ENCODE data around the gene MAML2.

MAML2 gene

DNA sequence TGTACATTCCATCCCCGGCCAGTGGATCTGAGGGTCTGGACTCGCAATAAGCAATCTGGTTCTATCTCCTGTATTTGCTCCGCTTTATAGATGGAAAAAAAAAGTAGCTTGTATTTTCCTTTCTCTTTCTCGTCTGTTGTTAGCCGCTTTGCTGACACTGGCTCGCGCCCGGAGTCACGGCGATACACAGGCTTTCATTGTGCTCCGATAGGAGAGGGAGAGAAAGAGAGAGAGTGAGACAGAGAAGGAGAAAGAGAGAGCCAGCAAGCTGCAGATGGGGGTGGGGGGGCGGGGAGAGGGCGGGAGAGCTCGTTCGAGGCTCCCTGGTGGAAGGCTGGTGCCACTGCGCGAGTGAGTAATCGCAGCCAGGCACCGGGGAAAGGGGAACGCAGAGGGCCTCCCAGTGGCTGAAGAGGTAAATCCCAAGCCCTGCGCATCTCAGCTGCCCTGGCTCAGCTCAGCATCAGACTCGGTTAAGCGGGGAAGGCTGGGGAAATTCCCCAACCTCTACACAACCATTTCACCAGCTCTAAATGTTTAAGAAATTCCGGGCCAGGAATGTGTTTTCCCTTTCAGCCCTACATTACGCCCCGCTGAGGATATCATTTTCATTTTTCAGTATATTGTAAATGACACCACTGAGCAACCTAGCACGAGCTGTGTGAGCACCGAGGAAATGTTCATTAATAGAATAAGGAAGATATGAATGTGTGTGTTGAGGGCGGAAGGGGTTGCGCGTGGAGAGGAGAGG, at the start of gene MAML2:
Gene MAML2 (minus strand): TSS at position 235 of the 751 bp plus-strand sequence. CDS start 1,300 bp downstream, outside the sequence.
- peak; percentile 89 for DNase-seq

- no peak for DNase-seq
Observed at GRCh38 chr11:96391698-96392307, 48.8 kb upstream of the MAML2 start.

- no peak for DNase-seq
Observed at GRCh38 chr11:96390488-96390792, 47.4 kb upstream of the MAML2 start.

DNA sequence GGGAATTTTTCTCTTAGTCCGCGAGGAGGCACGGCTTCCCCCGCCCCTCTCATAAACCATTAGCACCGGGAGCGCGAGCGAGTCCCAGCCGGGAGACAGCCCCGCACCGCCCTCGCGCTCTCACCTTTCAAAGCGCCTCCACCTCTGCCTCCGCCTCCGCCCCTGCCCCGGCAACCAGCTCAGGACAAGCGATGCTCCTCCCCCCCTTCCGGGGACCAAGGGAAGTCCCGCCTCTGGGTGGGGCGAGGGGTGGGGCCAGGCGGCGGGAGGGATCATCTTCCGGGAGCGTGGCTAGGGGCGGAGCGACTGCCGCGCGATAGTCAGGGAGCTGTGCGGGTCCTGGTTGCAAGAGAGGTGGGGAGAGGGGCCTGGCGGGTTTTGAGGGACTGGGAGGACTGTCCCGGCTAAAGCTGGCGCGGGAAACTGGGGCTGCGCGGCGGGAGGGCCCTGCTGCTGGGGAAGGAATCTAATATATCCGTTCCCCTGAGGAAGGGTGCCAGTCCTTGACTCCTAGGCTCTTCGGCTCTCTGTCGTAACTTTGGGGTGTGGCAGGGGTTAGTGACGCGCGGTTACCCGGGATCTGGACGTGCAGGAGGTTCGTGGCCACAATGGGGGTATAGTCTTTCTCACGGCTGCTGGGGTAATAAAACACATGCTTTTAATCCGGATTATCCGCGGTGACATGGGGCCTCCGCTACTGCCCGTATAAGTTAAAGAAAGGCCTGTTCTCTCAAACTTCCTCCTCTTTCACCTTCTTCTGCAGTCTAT, 46.9 kb upstream of the MAML2 start, which contains the start of the genes CCDC82 and JRKL:
Gene CCDC82 (minus strand): TSS at position 193 of the 768 bp plus-strand sequence. CDS start 5,165 bp downstream, outside the sequence.
Gene JRKL (plus strand): TSS at position 294 of the 768 bp plus-strand sequence. CDS start 637 bp downstream, outside the sequence.
- DNase-seq = peak; percentile 99

DNA sequence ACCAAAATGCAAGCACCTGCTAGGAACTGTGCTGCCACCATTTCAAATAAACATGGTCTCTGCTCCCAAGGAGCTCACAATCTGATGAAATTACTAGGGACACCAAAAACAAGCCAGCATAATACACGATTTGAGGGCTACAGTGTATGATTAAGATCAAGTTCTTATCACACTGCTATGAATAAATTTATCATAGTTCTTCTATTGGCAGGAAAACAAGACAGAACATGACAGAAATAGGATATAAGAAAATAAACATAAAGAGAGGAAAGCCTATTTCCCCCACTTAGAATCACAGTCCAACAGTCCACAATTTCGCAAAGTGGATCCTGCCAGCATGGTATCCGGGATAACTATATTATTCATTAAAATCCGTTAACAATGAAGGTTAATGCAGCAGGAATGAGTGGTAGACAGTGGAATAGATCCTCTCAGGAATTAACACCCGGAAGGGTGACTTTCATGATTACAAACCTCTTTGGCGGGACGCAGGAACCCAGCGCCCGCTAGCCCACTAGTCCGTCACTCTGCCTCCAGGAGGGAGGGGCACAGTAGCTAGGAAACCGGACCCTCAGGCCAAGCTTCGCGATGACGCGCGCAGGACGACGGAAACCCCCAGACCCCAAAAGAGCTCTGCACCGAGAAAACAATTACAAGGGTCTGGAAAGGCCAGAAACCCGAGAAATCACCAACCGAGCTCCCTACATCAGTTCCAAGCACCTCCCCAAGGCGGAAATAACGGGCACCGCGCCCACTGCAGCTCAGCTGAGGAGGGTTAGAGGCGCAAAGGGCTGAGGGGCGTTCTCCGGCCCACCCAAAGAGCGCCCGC, 46.1 kb upstream of the MAML2 start:
- DNase-seq = no peak

DNA sequence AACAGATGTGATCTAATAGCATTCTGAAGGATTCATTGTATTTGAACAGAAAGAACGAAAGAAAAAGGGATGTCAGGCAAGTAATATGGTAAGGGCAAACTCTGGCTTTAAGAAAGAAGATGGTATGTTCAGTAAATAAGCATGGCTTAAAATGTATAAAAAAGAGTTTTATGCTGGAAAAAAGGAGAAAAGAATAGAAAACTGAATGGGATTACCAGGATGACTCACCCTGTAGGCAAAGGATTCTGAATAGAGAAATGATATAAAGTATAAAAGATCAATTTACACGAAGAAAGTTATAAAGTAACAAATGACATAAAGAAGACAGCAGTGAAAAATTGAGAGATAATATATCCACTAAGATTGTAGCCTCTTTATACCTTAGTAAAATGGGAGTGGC, 42.2 kb upstream of the MAML2 start:
- no peak for DNase-seq

DNA sequence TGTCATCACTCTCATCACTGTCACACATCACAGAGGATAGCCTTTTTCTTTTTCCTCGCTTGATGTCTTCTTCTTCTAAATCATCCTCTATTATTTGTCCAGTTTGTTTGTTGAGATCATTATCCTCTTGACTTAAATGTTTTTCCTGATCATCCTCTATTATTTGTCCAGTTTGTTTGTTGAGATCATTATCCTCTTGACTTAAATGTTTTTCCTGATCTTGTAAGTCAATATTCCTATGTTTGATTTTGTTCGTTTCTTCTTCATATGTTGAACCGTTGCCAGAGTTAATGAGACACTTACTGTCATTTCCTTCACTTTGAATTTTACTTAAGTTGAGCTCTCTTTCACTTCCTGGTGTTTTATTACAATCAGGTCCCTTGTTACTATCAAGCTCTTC, 41.2 kb upstream of the MAML2 start:
- DNase-seq = no peak

GRCh38 chr11:96376796-96377195, 33.8 kb upstream of the MAML2 start:
- DNase-seq = no peak

GRCh38 chr11:96373826-96374225, 30.8 kb upstream of the MAML2 start:
- DNase-seq = no peak

DNA sequence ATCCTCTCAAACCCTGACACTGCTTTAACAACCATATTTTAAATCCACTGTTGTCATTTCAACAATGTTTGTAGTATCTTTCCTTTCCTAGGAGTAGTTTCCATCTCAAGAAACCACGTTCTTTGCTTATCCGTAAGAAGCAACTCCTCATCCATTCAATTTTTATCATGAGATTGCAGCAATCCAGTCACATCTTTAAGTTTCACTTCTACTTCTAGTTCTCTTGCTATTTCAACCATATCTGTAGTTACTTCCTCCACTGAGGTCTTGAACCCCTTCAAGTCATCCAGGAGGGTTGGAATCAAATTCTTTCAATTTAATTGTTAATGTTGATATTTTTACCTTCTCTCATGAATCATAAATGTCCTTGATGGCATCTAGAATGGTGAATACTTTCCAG, 24.3 kb upstream of the MAML2 start:
- no peak for DNase-seq

DNA sequence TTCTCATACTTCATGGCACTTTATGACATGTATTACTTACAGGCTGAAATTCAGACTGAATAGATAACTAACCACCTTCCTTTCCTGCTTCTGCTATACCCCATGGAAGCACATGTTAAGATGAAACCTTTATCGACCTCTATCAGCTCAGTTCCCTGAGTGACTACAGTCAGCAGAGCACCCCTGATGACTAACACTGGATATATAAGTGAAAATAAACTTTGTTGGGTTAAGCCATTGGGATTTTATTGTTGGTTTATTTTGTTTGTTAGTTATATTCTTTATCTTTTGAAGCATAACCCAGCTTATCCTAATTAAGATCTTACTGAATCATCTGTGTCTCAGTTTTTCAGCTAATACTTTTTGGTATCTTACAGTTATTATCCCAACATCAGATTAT, 23.0 kb upstream of the MAML2 start:
- DNase-seq = no peak

DNA sequence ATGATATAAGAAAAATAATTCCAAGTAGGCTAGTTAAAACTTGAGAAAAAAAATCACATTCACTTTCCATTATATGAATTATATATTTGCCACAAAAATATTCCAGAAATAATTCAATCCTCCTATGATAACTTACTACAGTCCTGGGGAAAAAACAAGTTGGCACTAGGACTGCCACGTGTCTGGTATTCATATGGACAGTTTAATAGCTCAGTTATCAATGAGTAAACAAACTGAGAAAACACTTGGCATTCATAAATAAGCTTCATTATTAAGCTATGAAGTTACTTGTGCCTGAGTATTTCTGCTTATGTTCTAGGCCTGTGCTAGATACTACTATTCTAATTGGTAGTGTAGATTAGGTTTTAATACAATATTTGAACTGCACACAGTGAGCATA, 22.5 kb upstream of the MAML2 start:
- DNase-seq = no peak

- DNase-seq = no peak
Observed at GRCh38 chr11:96361778-96362177, 18.8 kb upstream of the MAML2 start.

GRCh38 chr11:96358321-96358720, 15.3 kb upstream of the MAML2 start:
- DNase-seq = no peak

DNA sequence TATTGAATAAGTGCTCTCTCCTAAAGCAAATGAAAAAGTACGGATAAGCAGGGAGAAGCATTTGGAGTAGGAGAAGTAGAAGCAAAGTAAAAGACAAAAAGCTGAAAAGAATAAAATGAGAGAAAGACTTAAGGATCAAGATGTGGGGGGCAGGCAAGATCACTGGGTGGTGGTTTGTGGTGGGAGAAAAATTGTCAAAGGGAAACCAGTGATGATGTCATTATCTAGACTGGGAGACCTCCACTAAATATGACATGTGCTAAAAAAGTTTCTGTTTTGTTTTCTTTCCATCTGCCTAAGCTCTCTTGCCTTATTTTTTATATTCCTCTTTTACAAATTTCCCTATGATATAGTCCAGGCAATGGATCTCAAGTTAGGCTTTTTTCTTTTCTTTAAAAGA, 14.8 kb upstream of the MAML2 start:
- no peak for DNase-seq

DNA sequence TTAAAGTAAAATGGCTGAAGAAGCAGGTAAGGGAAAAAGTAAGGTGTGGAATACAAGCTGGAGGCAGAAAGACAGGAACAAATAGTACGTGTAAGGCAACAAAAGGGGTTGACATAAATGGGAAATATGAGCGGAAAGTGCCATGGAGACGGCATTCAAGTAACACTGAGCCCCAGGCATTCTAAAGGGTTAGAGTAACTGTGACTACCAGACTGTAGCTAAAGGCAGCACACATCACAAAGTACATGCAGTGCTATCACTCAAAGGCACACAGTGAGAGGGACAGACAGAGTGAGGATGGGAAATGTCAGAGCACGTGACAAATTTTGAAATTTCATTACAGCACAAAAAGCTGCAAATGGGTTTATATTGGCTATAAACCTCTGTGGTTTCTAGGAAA, 13.9 kb upstream of the MAML2 start:
- no peak for DNase-seq

GRCh38 chr11:96342014-96342960, 708 bp downstream of the MAML2 start:
- no peak for DNase-seq

DNA sequence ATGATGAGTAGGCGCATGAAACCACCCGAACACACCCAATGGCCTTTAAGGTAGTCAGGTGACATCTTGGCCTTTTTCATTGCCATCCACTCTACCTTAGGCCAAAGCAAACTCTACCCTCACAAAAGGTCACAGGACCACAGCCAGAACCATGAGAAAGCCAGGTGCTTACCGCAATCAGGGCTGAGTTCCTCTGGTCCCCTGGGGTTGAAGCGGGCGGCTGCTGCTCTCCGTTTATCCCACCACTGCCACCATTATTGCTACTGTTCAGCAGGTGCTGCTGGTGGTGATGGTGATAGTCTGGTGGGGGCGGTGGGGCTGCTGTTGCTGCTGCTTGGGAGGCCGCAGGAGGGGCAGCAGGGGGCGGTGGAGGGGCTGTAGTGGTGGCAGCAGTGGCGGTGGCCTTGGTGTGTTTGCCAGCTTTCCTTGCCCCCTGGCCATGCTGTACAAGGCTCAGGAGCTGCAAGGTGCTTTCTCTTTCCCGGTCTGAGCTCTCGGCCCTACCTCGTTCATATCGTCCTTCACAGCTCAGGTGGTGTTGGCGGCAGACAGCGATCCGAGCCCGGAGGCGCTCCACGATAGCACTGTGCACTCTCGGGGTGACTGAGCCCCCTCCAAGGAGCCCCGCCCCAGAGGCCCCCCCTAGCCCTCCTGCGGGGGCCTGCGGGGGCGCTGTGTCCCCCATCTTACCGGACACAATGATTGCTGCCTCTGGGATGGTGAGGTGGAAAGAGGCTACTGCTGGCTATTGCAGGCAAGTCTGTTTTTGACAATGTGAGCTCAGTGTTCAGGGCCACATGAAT, 1.6 kb downstream of the MAML2 start:
- peak; percentile 76 for DNase-seq

DNA sequence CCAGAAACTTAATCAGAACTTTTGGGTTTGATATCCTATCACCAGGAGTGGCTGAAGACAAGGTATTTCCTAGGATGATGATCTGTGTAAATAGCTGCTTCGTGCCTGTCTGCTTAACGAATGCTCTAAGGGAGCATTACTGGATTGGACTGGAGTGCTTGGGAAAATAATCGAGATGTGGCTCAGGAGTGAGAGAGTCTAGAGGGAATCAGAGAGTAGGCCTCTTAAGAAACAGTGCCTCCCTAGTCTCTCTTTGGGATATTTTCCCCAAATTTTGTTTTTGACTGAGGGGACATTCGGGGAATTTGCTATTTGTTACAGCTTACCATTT, 2.5 kb downstream of the MAML2 start:
- no peak for DNase-seq

DNA sequence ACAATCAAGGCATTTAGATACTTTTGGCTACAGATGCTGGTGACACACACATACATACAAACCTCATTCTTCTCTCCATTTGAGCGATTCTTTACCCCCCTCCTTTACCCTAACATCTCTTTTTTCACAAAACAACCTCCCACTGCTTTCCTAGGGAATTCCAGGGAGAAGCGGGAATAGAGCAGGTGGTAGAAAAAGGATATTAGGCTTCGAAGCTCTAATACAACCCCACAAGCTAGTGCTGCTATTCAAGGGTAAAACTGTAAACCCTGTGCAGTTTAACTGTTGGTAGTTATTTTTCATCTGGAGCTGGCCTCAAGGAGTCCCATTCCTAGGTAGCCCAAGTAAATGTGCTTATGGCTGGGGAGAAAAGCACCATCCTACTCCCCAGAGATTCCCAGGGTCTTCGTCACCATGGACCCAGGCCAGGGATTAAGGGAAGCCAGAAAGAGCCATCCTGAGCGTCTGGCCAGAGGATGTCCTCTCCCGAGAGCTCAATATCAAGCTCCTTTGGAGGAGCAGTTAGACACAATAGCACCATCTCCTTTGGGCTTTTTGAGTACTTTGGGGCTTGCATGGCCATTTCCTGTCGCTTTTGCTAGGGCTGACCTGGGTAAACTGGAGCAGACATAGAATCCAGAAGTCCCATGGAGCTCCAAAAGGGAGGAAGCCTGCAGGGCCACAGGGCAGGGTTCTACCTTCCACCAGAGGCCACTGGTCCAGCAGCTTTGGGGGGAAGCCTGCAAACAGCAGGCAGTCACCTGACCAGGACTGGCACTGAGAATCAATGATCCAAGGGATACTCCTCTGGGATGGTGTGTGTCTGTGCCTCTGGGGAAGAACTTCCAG, 3.1 kb downstream of the MAML2 start:
- no peak for DNase-seq
